K562 (cell line): ENCODE data around the gene PGP. TPM values are rescaled to one million over a fixed set of nuclear protein-coding genes. Genes with fewer than 3 reads are reported as not detected.
A peak's percentile ranks its signal among the peaks of the same experiment; 100 is the strongest.

Source experiments
- BRD4 ChIP-seq: fragments of 200-600 bp; sonication (generic); IDR thresholded peaks from 2 replicates; pipeline ENCODE4 v1.6.1; 2017; ENCODE audit warnings: inconsistent platforms
- CAMTA2 ChIP-seq: fragments of 250-450 bp; sonication (Bioruptor Pico); conservative IDR thresholded peaks from 2 replicates; pipeline ENCODE4 v1.5.1; 2022
- CBFB ChIP-seq: sonication (generic); formaldehyde crosslinking; IDR thresholded peaks from 2 replicates; pipeline ENCODE4 v1.4.0; 2020; ENCODE audit warnings: mild to moderate bottlenecking, missing genetic modification reagents
- CHD1 ChIP-seq: fragments of 200-600 bp; sonication (generic); IDR thresholded peaks from one replicate; pipeline ENCODE4 v1.6.1; 2012; ENCODE audit warnings: mild to moderate bottlenecking, moderate library complexity, low read length, inconsistent platforms
- ETV1 ChIP-seq: fragments of 450-650 bp; conservative IDR thresholded peaks from 2 replicates; pipeline ENCODE4 v1.6.1; 2016; ENCODE audit warnings: missing genetic modification characterization, control low read depth, low read depth, missing compliant biosample characterization
- FOSL1 ChIP-seq: fragments of 200-800 bp; sonication (Bioruptor generic); conservative IDR thresholded peaks from 2 replicates; pipeline ENCODE4 v1.6.1; 2016; ENCODE audit warnings: missing genetic modification characterization, missing compliant biosample characterization
- HDAC6 ChIP-seq: IDR thresholded peaks from 2 replicates; pipeline ENCODE4 v1.6.1; 2012; ENCODE audit warnings: low read depth, mild to moderate bottlenecking, control low read depth, inconsistent platforms, low read length, moderate library complexity
- HNRNPUL1 ChIP-seq: fragments of 200-400 bp; formaldehyde crosslinking; IDR thresholded peaks from 2 replicates; pipeline ENCODE4 v1.6.1; 2017; ENCODE audit warnings: low read length
- IRF2 ChIP-seq: sonication (generic); formaldehyde crosslinking; IDR thresholded peaks from 2 replicates; pipeline ENCODE4 v1.8.1; 2022; ENCODE audit warnings: mild to moderate bottlenecking, missing genetic modification reagents
- NFYB ChIP-seq: IDR thresholded peaks from 2 replicates; pipeline ENCODE4 v1.6.1; 2011; ENCODE audit warnings: mild to moderate bottlenecking, moderate library complexity; ENCODE audit not compliant: insufficient read length; ENCODE audit errors: extremely low read depth
- PTBP1 ChIP-seq: fragments of 200-400 bp; formaldehyde crosslinking; IDR thresholded peaks from 2 replicates; pipeline ENCODE4 v1.6.1; 2017; ENCODE audit warnings: low read depth, low read length
- STAT5A ChIP-seq: IDR thresholded peaks from 2 replicates; pipeline ENCODE4 v1.6.1; 2012; ENCODE audit warnings: low read length, inconsistent platforms, borderline replicate concordance
- TBL1XR1 ChIP-seq, 2 experiments: IDR thresholded peaks; 2 replicates each; pipeline ENCODE4 v1.6.1; 2012; ENCODE audit warnings: improper control_type of control experiment in 2 of 2, low read length in 2 of 2, mild to moderate bottlenecking in 1 of 2
- ZBTB8A ChIP-seq: fragments of 450-650 bp; IDR thresholded peaks from 2 replicates; pipeline ENCODE4 v1.6.1; 2018; ENCODE audit warnings: mild to moderate bottlenecking, moderate library complexity; ENCODE audit not compliant: partially characterized antibody
- ZNF408 ChIP-seq: fragments of 250-450 bp; sonication (Bioruptor Pico); IDR thresholded peaks from 2 replicates; pipeline ENCODE4 v1.4.0; 2020; ENCODE audit warnings: low read depth, mild to moderate bottlenecking, moderate library complexity
- polyA plus RNA-seq, 8 experiments: library from polyadenylated mRNA; depleted of rRNA in 4 of 8; stranded (reverse) in 5 of 8; unstranded in 3 of 8; fragments of >200 nt; fragmentation: Nextera tagmentation in 2 of 8; fragmentation: Illumina TruSeq in 1 of 8; extraction: Ambion mirVana in 2 of 8; extraction: Trizol in 1 of 8; gene quantifications; 2 replicates each; pipeline versions ENCODE4 v1.2.1 to v1.2.3, GENCODE V29; 2011 to 2014; ENCODE audit warnings: inconsistent platforms in 1 of 8, missing spikeins in 1 of 8
- total RNA-seq, 7 experiments: library from RNA; depleted of rRNA in 6 of 7; stranded (reverse); fragments of >200 nt in 6 of 7; fragmentation: Illumina TruSeq in 2 of 7; extraction: Trizol in 2 of 7; gene quantifications; 2 replicates each; pipeline versions ENCODE4 v1.2.1 to v1.2.3, GENCODE V29; 2011 to 2021; ENCODE audit warnings: low replicate concordance in 1 of 7
- TF ChIP-seq, protein P1 (sequence below): fragments of 200-600 bp; sonication (generic); IDR thresholded peaks from one replicate; pipeline ENCODE4 v1.6.1; 2012; ENCODE audit warnings: mild to moderate bottlenecking, low read depth, low read length, inconsistent platforms
- TF ChIP-seq, protein P2 (sequence below): fragments of 450-650 bp; formaldehyde crosslinking; IDR thresholded peaks from 2 replicates; pipeline ENCODE4 v1.4.0; 2022; ENCODE audit warnings: mild to moderate bottlenecking, moderate library complexity

Gene PGP
- total and polyA plus RNA-seq, 9 of the 15 experiments (the other 6 are each of a cell fraction or from before 2014, with no cell fraction given) = 1.1 to 57.6 (median 19.6) TPM

DNA sequence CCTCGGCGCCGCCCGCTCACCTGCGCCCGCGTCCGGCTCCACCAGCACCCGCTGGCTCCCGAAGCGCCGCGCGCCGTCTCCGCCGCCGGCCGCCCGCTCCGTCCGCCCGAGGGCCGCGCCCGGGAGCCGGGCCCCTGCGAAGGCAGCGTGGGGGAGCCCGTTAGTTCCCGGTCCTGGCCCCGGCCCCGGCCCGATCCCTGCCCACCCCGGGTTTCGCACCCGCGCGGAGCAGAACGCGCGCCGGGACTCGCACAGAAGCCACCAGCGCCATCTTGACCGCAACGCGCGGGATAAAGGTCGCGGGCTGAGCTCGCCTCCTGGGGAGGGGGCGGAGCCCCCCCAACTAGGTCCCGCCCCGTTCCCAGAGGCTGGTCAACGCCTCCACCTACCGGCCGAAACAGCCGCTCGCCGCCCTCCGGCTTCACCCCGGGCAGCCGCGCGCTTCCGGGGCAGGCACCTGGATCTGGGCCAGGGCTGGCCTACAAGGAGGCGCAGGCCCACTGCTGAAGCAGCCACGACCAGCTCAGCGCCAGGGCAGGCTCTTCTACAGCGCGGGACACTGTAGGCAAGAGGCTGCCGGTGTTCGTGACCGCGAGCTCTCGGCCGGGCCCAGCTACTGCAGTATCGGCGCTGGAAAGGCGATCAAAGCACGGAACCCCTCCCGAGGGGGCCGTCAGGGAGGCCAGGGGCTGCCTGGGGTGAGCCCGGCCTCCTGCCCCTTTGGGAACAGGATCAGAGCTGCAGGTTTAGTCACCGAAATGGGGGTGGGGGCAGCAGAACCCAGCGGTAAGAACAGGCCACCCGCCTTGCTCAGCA is 36.9 kb upstream of the PGP start, which contains the start of gene ECI1 (continued):
- TF ChIP-seq, protein P1, sequence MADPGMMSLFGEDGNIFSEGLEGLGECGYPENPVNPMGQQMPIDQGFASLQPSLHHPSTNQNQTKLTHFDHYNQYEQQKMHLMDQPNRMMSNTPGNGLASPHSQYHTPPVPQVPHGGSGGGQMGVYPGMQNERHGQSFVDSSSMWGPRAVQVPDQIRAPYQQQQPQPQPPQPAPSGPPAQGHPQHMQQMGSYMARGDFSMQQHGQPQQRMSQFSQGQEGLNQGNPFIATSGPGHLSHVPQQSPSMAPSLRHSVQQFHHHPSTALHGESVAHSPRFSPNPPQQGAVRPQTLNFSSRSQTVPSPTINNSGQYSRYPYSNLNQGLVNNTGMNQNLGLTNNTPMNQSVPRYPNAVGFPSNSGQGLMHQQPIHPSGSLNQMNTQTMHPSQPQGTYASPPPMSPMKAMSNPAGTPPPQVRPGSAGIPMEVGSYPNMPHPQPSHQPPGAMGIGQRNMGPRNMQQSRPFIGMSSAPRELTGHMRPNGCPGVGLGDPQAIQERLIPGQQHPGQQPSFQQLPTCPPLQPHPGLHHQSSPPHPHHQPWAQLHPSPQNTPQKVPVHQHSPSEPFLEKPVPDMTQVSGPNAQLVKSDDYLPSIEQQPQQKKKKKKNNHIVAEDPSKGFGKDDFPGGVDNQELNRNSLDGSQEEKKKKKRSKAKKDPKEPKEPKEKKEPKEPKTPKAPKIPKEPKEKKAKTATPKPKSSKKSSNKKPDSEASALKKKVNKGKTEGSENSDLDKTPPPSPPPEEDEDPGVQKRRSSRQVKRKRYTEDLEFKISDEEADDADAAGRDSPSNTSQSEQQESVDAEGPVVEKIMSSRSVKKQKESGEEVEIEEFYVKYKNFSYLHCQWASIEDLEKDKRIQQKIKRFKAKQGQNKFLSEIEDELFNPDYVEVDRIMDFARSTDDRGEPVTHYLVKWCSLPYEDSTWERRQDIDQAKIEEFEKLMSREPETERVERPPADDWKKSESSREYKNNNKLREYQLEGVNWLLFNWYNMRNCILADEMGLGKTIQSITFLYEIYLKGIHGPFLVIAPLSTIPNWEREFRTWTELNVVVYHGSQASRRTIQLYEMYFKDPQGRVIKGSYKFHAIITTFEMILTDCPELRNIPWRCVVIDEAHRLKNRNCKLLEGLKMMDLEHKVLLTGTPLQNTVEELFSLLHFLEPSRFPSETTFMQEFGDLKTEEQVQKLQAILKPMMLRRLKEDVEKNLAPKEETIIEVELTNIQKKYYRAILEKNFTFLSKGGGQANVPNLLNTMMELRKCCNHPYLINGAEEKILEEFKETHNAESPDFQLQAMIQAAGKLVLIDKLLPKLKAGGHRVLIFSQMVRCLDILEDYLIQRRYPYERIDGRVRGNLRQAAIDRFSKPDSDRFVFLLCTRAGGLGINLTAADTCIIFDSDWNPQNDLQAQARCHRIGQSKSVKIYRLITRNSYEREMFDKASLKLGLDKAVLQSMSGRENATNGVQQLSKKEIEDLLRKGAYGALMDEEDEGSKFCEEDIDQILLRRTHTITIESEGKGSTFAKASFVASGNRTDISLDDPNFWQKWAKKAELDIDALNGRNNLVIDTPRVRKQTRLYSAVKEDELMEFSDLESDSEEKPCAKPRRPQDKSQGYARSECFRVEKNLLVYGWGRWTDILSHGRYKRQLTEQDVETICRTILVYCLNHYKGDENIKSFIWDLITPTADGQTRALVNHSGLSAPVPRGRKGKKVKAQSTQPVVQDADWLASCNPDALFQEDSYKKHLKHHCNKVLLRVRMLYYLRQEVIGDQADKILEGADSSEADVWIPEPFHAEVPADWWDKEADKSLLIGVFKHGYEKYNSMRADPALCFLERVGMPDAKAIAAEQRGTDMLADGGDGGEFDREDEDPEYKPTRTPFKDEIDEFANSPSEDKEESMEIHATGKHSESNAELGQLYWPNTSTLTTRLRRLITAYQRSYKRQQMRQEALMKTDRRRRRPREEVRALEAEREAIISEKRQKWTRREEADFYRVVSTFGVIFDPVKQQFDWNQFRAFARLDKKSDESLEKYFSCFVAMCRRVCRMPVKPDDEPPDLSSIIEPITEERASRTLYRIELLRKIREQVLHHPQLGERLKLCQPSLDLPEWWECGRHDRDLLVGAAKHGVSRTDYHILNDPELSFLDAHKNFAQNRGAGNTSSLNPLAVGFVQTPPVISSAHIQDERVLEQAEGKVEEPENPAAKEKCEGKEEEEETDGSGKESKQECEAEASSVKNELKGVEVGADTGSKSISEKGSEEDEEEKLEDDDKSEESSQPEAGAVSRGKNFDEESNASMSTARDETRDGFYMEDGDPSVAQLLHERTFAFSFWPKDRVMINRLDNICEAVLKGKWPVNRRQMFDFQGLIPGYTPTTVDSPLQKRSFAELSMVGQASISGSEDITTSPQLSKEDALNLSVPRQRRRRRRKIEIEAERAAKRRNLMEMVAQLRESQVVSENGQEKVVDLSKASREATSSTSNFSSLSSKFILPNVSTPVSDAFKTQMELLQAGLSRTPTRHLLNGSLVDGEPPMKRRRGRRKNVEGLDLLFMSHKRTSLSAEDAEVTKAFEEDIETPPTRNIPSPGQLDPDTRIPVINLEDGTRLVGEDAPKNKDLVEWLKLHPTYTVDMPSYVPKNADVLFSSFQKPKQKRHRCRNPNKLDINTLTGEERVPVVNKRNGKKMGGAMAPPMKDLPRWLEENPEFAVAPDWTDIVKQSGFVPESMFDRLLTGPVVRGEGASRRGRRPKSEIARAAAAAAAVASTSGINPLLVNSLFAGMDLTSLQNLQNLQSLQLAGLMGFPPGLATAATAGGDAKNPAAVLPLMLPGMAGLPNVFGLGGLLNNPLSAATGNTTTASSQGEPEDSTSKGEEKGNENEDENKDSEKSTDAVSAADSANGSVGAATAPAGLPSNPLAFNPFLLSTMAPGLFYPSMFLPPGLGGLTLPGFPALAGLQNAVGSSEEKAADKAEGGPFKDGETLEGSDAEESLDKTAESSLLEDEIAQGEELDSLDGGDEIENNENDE = no peak
- TF ChIP-seq BRD4 (no peak), NFYB (no peak), HNRNPUL1 (no peak), CHD1 (peak; percentile 69), HDAC6 (0 out of 2 replicates have a peak, but pooled peaks have one; percentile 25), STAT5A (no peak), TBL1XR1 (IDR thresholded peaks at IDR 0.05; ENCODE audit: low read length in 2 of 2) (peak in 1 of 2 experiments; percentile 27; a peak in 1 of 4 replicates), CAMTA2 (no peak), IRF2 (CRISPR knock-in tag) (no peak), ZNF408 (no peak), PTBP1 (peak; percentile 69; the same call in 1 of the 2 replicates), ZBTB8A (no peak), FOSL1 (no peak; the same call in 1 of the 2 replicates), CBFB (CRISPR knock-in tag) (peak; percentile 95), ETV1 (peak; percentile 94)
- TF ChIP-seq, protein P2, sequence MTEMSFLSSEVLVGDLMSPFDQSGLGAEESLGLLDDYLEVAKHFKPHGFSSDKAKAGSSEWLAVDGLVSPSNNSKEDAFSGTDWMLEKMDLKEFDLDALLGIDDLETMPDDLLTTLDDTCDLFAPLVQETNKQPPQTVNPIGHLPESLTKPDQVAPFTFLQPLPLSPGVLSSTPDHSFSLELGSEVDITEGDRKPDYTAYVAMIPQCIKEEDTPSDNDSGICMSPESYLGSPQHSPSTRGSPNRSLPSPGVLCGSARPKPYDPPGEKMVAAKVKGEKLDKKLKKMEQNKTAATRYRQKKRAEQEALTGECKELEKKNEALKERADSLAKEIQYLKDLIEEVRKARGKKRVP (CRISPR knock-in tag) = no peak
